ENCODE results near the gene MAGT1. TPM values are rescaled to one million over a fixed set of nuclear protein-coding genes. Genes with fewer than 3 reads are reported as not detected.
"Not testable (repeated sequence)": the region's sequence is repeated elsewhere in the genome, so short reads cannot be mapped to it uniquely, and the experiment has no call there.

Gene MAGT1
- total RNA-seq, 1 donor from 2014 or later: 70.0 TPM

- no peak for DNase-seq (ENCODE audit: low spot score)
- Histone ChIP-seq H4K20me1 (ENCODE audit: low read depth) (no peaks in the 10 kb centered on the region), H3K9me3 (ENCODE audit: low read depth) (no peaks in the 10 kb centered on the region), H3K9ac (no peak overlapping the region), H3K36me3 (no peaks in the 10 kb centered on the region), H3K27me3 (no peaks in the 10 kb centered on the region), H3F3A (ENCODE audit: low read depth) (no peaks in the 10 kb centered on the region), H3K4me2 (no peak overlapping the region), H3K79me2 (ENCODE audit: low read depth) (no peaks in the 10 kb centered on the region), H2AFZ (replicated peaks) (no peak overlapping the region), H3K4me1 (no peaks in the 10 kb centered on the region), H3K27ac (no peak overlapping the region), H3K4me3 (no peak overlapping the region)
- H3K9me3 Mint-ChIP-seq: peaks cover 6% of the 10 kb centered on the region
- H3K4me3 Mint-ChIP-seq: no peak overlapping the region
- TF ChIP-seq EZH2 (IDR thresholded peaks at IDR 0.05) (no peak), CTCF (IDR thresholded peaks at IDR 0.05) (no peak), EZH2phosphoT487 (IDR thresholded peaks at IDR 0.05) (no peak)
- H3K36me3 Mint-ChIP-seq: no peaks in the 10 kb centered on the region
- H3K4me1 Mint-ChIP-seq: no peaks in the 10 kb centered on the region
- no peak overlapping the region for H3K27ac Mint-ChIP-seq
- H3K27me3 Mint-ChIP-seq (ENCODE audit: insufficient read depth, low read depth): no peaks in the 10 kb centered on the region
These were observed 35.3 kb upstream of the MAGT1 start for GRCh38 chrX:77930581-77930980.

GRCh38 chrX:77925764-77926163 lies 30.5 kb upstream of the MAGT1 start:
- H3K4me3 ChIP-seq: no peak overlapping the region
- no peaks in the 10 kb centered on the region for H3K79me2 ChIP-seq (ENCODE audit: low read depth)
- H3K27ac Mint-ChIP-seq: no peak overlapping the region
- H3K36me3 ChIP-seq: no peaks in the 10 kb centered on the region
- H3K4me1 Mint-ChIP-seq: no peaks in the 10 kb centered on the region
- H3K4me1 ChIP-seq: no peaks in the 10 kb centered on the region
- DNase-seq (ENCODE audit: low spot score): no peak
- H3K4me2 ChIP-seq: no peak overlapping the region
- no peak overlapping the region for H3K4me3 Mint-ChIP-seq
- no peak overlapping the region for H3K9ac ChIP-seq
- H4K20me1 ChIP-seq (ENCODE audit: low read depth): no peaks in the 10 kb centered on the region
- no peak overlapping the region for H2AFZ ChIP-seq (replicated peaks)
- no peaks in the 10 kb centered on the region for H3F3A ChIP-seq (ENCODE audit: low read depth)
- peaks cover 5% of the 10 kb centered on the region for H3K9me3 ChIP-seq (ENCODE audit: low read depth)
- H3K9me3 Mint-ChIP-seq: no peaks in the 10 kb centered on the region
- H3K27me3 ChIP-seq: no peaks in the 10 kb centered on the region
- H3K27ac ChIP-seq: no peak overlapping the region
- no peaks in the 10 kb centered on the region for H3K36me3 Mint-ChIP-seq
- no peak for TF ChIP-seq EZH2 (IDR thresholded peaks at IDR 0.05)
- no peak for TF ChIP-seq EZH2phosphoT487 (IDR thresholded peaks at IDR 0.05)
- H3K27me3 Mint-ChIP-seq (ENCODE audit: insufficient read depth, low read depth): no peaks in the 10 kb centered on the region

- Histone ChIP-seq H3K9ac (no peak overlapping the region), H3K27me3 (no peaks in the 10 kb centered on the region), H3K9me3 (ENCODE audit: low read depth) (peaks cover 8% of the 10 kb centered on the region), H3K4me1 (no peaks in the 10 kb centered on the region), H3K4me2 (no peak overlapping the region), H2AFZ (replicated peaks) (no peak overlapping the region), H3K79me2 (ENCODE audit: low read depth) (no peaks in the 10 kb centered on the region), H3K4me3 (no peak overlapping the region), H3K27ac (no peak overlapping the region), H3K36me3 (no peaks in the 10 kb centered on the region), H4K20me1 (ENCODE audit: low read depth) (no peaks in the 10 kb centered on the region), H3F3A (ENCODE audit: low read depth) (no peaks in the 10 kb centered on the region)
- no peak overlapping the region for H3K4me3 Mint-ChIP-seq
- no peak for TF ChIP-seq EZH2phosphoT487 (IDR thresholded peaks at IDR 0.05)
- no peak for TF ChIP-seq EZH2 (IDR thresholded peaks at IDR 0.05)
- no peak for TF ChIP-seq CTCF (IDR thresholded peaks at IDR 0.05)
- H3K27ac Mint-ChIP-seq: no peak overlapping the region
- no peak for DNase-seq (ENCODE audit: low spot score)
- no peaks in the 10 kb centered on the region for H3K27me3 Mint-ChIP-seq (ENCODE audit: insufficient read depth, low read depth)
- H3K4me1 Mint-ChIP-seq: no peaks in the 10 kb centered on the region
- no peaks in the 10 kb centered on the region for H3K36me3 Mint-ChIP-seq
- peaks cover 4% of the 10 kb centered on the region for H3K9me3 Mint-ChIP-seq
These were observed 29.2 kb upstream of the MAGT1 start for GRCh38 chrX:77924320-77924859.

- Mint-ChIP-seq H3K27ac (no peak overlapping the region), H3K4me3 (no peak overlapping the region), H3K9me3 (peaks cover 4% of the 10 kb centered on the region), H3K36me3 (no peaks in the 10 kb centered on the region), H3K27me3 (ENCODE audit: insufficient read depth, low read depth) (no peaks in the 10 kb centered on the region), H3K4me1 (no peaks in the 10 kb centered on the region)
- Histone ChIP-seq H3K4me2 (no peak overlapping the region), H3K36me3 (no peaks in the 10 kb centered on the region), H3K4me3 (no peak overlapping the region), H3K4me1 (no peaks in the 10 kb centered on the region), H3F3A (ENCODE audit: low read depth) (no peaks in the 10 kb centered on the region), H3K79me2 (ENCODE audit: low read depth) (no peaks in the 10 kb centered on the region), H3K27me3 (no peaks in the 10 kb centered on the region), H3K9ac (no peak overlapping the region), H3K9me3 (ENCODE audit: low read depth) (peaks cover 8% of the 10 kb centered on the region), H3K27ac (no peak overlapping the region), H2AFZ (replicated peaks) (no peak overlapping the region), H4K20me1 (ENCODE audit: low read depth) (no peaks in the 10 kb centered on the region)
- TF ChIP-seq EZH2 (IDR thresholded peaks at IDR 0.05): no peak
- TF ChIP-seq EZH2phosphoT487 (IDR thresholded peaks at IDR 0.05): no peak
- no peak for TF ChIP-seq CTCF (IDR thresholded peaks at IDR 0.05)
- DNase-seq (ENCODE audit: low spot score): no peak
These were observed 27.6 kb upstream of the MAGT1 start for GRCh38 chrX:77922787-77923186.

- H3K79me2 ChIP-seq (ENCODE audit: low read depth); H3K4me3 Mint-ChIP-seq; H3K9me3 ChIP-seq (ENCODE audit: low read depth); DNase-seq (ENCODE audit: low spot score); H3K4me2 ChIP-seq; H3K9me3 Mint-ChIP-seq; H3K36me3 ChIP-seq; H3F3A ChIP-seq (ENCODE audit: low read depth); H3K36me3 Mint-ChIP-seq; H3K27ac ChIP-seq; H3K4me1 ChIP-seq; H3K27me3 Mint-ChIP-seq (ENCODE audit: insufficient read depth, low read depth); H4K20me1 ChIP-seq (ENCODE audit: low read depth); H3K27me3 ChIP-seq; H3K4me1 Mint-ChIP-seq; H2AFZ ChIP-seq (replicated peaks); H3K9ac ChIP-seq; H3K27ac Mint-ChIP-seq; H3K4me3 ChIP-seq: not testable (repeated sequence)
These were observed 24.1 kb upstream of the MAGT1 start for GRCh38 chrX:77919370-77919769.
